Fibroblast of lung (primary cell): ENCODE measurements around the gene PDE8B. TPM values are rescaled to one million over a fixed set of nuclear protein-coding genes. Genes with fewer than 3 reads are reported as not detected.
A peak's percentile ranks its signal among the peaks of the same experiment; 100 is the strongest.

ENCODE experiments used
- DNase-seq, 2 donors: peaks; one replicate each; pipeline versions ENCODE4 v3.0.0 to v3.0.0-alpha.2; 2010; ENCODE audit warnings: low read depth in 2 of 2
- H2AFZ ChIP-seq: 2 replicates; pipeline ENCODE4 v1.5.1; 2012; ENCODE audit warnings: low read length, control low read depth, inconsistent platforms
- H3K27ac ChIP-seq: 2 replicates; pipeline ENCODE4 v1.5.1; 2011; ENCODE audit warnings: low read length, control low read depth; ENCODE audit not compliant: insufficient read depth
- H3K27me3 ChIP-seq: 2 replicates; pipeline ENCODE4 v1.5.1; 2011; ENCODE audit warnings: mild to moderate bottlenecking, low read length; ENCODE audit not compliant: control insufficient read depth, insufficient read depth
- H3K36me3 ChIP-seq: 2 replicates; pipeline ENCODE4 v1.5.1; 2011; ENCODE audit warnings: low read length; ENCODE audit not compliant: control insufficient read depth, insufficient read depth
- H3K4me1 ChIP-seq: 2 replicates; pipeline ENCODE4 v1.5.1; 2011; ENCODE audit warnings: low read length; ENCODE audit not compliant: control insufficient read depth, insufficient read depth; ENCODE audit errors: extremely low read depth
- H3K4me2 ChIP-seq: 2 replicates; pipeline ENCODE4 v1.5.1; 2011; ENCODE audit warnings: low read length, control low read depth; ENCODE audit not compliant: insufficient read depth; ENCODE audit errors: extremely low read depth
- H3K4me3 ChIP-seq, 4 experiments: fragments of 200-600 bp in 1 of 4; sonication (generic) in 1 of 4; replicated peaks in 1 of 4; 2 replicates each; pipeline ENCODE4 v1.5.1; 2011 to 2016; ENCODE audit warnings: low read length in 4 of 4, low read depth in 3 of 4, mild to moderate bottlenecking in 3 of 4, control low read depth in 2 of 4, inconsistent platforms in 1 of 4, mixed read lengths in 1 of 4; ENCODE audit not compliant: insufficient read depth in 1 of 4; ENCODE audit errors: control extremely low read depth in 1 of 4
- H3K79me2 ChIP-seq: 2 replicates; pipeline ENCODE4 v1.5.1; 2012; ENCODE audit warnings: mild to moderate bottlenecking, low read length, inconsistent platforms; ENCODE audit not compliant: control insufficient read depth, insufficient read depth
- H3K9ac ChIP-seq: 2 replicates; pipeline ENCODE4 v1.5.1; 2011; ENCODE audit warnings: mild to moderate bottlenecking, low read length, control low read depth; ENCODE audit not compliant: insufficient read depth
- H3K9me3 ChIP-seq: 2 replicates; pipeline ENCODE4 v1.5.1; 2012; ENCODE audit warnings: low read depth, low read length; ENCODE audit not compliant: control insufficient read depth, insufficient read depth
- H4K20me1 ChIP-seq: 2 replicates; pipeline ENCODE4 v1.5.1; 2011; ENCODE audit warnings: low read length; ENCODE audit not compliant: control insufficient read depth, insufficient read depth; ENCODE audit errors: extremely low read depth
- CTCF ChIP-seq, 2 donors: IDR thresholded peaks in 1 of 2; conservative IDR thresholded peaks in 1 of 2; 1 replicate in 1 of 2; 2 replicates in 1 of 2; pipeline ENCODE4 v1.5.1; 2011 to 2012; ENCODE audit warnings: low read length in 2 of 2, control low read depth in 1 of 2, inconsistent platforms in 1 of 2, low read depth in 1 of 2, mild to moderate bottlenecking in 1 of 2
- EZH2 ChIP-seq: IDR thresholded peaks from 2 replicates; pipeline ENCODE4 v1.5.1; 2012; ENCODE audit warnings: low read length, control low read depth, mild to moderate bottlenecking; ENCODE audit errors: missing control alignments
- polyA plus RNA-seq, 2 donors: library from polyadenylated mRNA; depleted of rRNA in 1 of 2; stranded (reverse) in 1 of 2; unstranded in 1 of 2; fragments of >200 nt; gene quantifications; 2 replicates each; pipeline ENCODE4 v1.2.1, GENCODE V29; 2011 to 2012; ENCODE audit warnings: missing spikeins in 1 of 2
- total RNA-seq: library from RNA; depleted of rRNA; stranded (reverse); fragments of >200 nt; gene quantifications from 2 replicates; pipeline ENCODE4 v1.2.1, GENCODE V29; 2014

Gene PDE8B
- total and polyA plus RNA-seq, 2 donors (not counting 1 experiment from before 2014, with no cell fraction given) = 0.17 to 0.18 TPM

- Histone ChIP-seq H3K9me3 (no peaks in the 10 kb centered on the region), H2AFZ (peak overlapping the region; percentile 6), H3K4me1 (peaks cover 20% of the 10 kb centered on the region), H3K27ac (peak overlapping the region; percentile 2), H3K36me3 (no peaks in the 10 kb centered on the region), H3K4me3 (no peak overlapping the region), H3K79me2 (no peaks in the 10 kb centered on the region), H4K20me1 (no peaks in the 10 kb centered on the region), H3K27me3 (no peaks in the 10 kb centered on the region), H3K9ac (no peak overlapping the region), H3K4me2 (peak overlapping the region; percentile 76)
- TF ChIP-seq EZH2 = no peak
- no peak for TF ChIP-seq CTCF (conservative IDR thresholded peaks at IDR 0.05 in 1 of 2, IDR thresholded peaks at IDR 0.05 in 1 of 2; ENCODE audit: low read depth in 1 of 2, low read length in 2 of 2)
- DNase-seq = no peak
Measured at GRCh38 chr5:77305222-77305846, 94.9 kb downstream of the PDE8B start.

- Histone ChIP-seq H3K4me3 (no peak overlapping the region), H3K4me2 (peak overlapping the region; percentile 76)
Measured at GRCh38 chr5:77305956-77306355, 95.5 kb downstream of the PDE8B start.

GRCh38 chr5:77306531-77306930 lies 96.1 kb downstream of the PDE8B start:
- TF ChIP-seq EZH2 (no peak), CTCF (conservative IDR thresholded peaks at IDR 0.05 in 1 of 2, IDR thresholded peaks at IDR 0.05 in 1 of 2; ENCODE audit: low read depth in 1 of 2, low read length in 2 of 2) (no peak)
- no peaks in the 10 kb centered on the region for H3K79me2 ChIP-seq
- peaks cover 16% of the 10 kb centered on the region for H3K4me1 ChIP-seq
- no peaks in the 10 kb centered on the region for H3K36me3 ChIP-seq
- peak overlapping the region; percentile 76 for H3K4me2 ChIP-seq
- no peak overlapping the region for H3K9ac ChIP-seq
- H3K4me3 ChIP-seq = no peak overlapping the region
- H3K9me3 ChIP-seq = no peaks in the 10 kb centered on the region
- no peak for DNase-seq
- no peaks in the 10 kb centered on the region for H4K20me1 ChIP-seq
- H3K27ac ChIP-seq = no peak overlapping the region
- H2AFZ ChIP-seq = no peak overlapping the region
- no peaks in the 10 kb centered on the region for H3K27me3 ChIP-seq

More at GRCh38 chr5:77305956-77306355, 95.5 kb downstream of the PDE8B start:
- no peaks in the 10 kb centered on the region for H3K27me3 ChIP-seq
- no peaks in the 10 kb centered on the region for H3K36me3 ChIP-seq
- peaks cover 20% of the 10 kb centered on the region for H3K4me1 ChIP-seq
- DNase-seq = peak; percentile 13 to 54
- no peaks in the 10 kb centered on the region for H4K20me1 ChIP-seq
- TF ChIP-seq CTCF (conservative IDR thresholded peaks at IDR 0.05 in 1 of 2, IDR thresholded peaks at IDR 0.05 in 1 of 2; ENCODE audit: low read depth in 1 of 2, low read length in 2 of 2) = no peak
- no peak for TF ChIP-seq EZH2
- H3K27ac ChIP-seq = peak overlapping the region; percentile 2
- no peaks in the 10 kb centered on the region for H3K9me3 ChIP-seq
- no peak overlapping the region for H2AFZ ChIP-seq
- no peaks in the 10 kb centered on the region for H3K79me2 ChIP-seq
- no peak overlapping the region for H3K9ac ChIP-seq
